Vagina (tissue), 2 donors: Measurements from ENCODE around the gene TCEAL7.

Experiments used
- POLR2A ChIP-seq, 2 donors: fragments of 450-650 bp; IDR thresholded peaks; one replicate each; pipeline ENCODE4 v1.6.1; 2017; ENCODE audit warnings: antibody characterized with exemption in 2 of 2, mild to moderate bottlenecking in 2 of 2, moderate library complexity in 2 of 2
- POLR2AphosphoS5 ChIP-seq, 2 donors: sonication (generic); formaldehyde crosslinking; IDR thresholded peaks; one replicate each; pipeline ENCODE4 v1.9.0; 2017; ENCODE audit warnings: antibody characterized with exemption in 2 of 2, mild to moderate bottlenecking in 2 of 2, low read depth in 1 of 2; ENCODE audit not compliant: insufficient read depth in 1 of 2
- TF ChIP-seq, protein P1 (sequence below), 3 experiments: fragments of 450-650 bp in 2 of 3; fragments of 200-600 bp in 1 of 3; sonication (generic) in 1 of 3; IDR thresholded peaks; one replicate each; pipeline ENCODE4 v1.5.1; 2017 to 2019; ENCODE audit warnings: antibody characterized with exemption in 3 of 3, mild to moderate bottlenecking in 2 of 3, moderate library complexity in 2 of 3

DNA sequence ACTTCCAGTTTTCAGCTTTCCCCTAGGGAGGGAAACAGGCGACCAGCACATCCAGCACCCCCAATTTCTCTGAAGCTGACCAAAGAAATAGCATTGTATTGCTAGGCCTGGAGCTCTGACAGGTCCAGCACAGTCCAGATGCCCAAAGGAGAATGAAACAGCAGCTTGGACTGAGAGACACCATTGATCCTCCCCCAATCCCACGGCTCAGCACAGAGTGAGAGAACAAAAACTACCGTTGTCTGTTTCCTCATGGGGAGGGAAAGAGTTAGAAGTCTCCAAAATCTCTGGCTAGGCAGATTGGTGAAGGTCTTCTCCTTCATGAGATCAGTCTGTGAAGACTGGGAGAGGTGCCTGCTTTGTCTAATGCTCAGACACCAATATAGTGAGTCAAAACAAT, 8.6 kb downstream of the TCEAL7 start:
- TF ChIP-seq, protein P1, sequence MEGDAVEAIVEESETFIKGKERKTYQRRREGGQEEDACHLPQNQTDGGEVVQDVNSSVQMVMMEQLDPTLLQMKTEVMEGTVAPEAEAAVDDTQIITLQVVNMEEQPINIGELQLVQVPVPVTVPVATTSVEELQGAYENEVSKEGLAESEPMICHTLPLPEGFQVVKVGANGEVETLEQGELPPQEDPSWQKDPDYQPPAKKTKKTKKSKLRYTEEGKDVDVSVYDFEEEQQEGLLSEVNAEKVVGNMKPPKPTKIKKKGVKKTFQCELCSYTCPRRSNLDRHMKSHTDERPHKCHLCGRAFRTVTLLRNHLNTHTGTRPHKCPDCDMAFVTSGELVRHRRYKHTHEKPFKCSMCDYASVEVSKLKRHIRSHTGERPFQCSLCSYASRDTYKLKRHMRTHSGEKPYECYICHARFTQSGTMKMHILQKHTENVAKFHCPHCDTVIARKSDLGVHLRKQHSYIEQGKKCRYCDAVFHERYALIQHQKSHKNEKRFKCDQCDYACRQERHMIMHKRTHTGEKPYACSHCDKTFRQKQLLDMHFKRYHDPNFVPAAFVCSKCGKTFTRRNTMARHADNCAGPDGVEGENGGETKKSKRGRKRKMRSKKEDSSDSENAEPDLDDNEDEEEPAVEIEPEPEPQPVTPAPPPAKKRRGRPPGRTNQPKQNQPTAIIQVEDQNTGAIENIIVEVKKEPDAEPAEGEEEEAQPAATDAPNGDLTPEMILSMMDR (IDR thresholded peaks at IDR 0.05) = no peak
- TF ChIP-seq POLR2A (IDR thresholded peaks at IDR 0.05) = no peak
- TF ChIP-seq POLR2AphosphoS5 (IDR thresholded peaks at IDR 0.05; ENCODE audit: insufficient read depth in 1 of 2, low read depth in 1 of 2) = no peak
